HG03103 (cell line): ENCODE results near the gene MMP28.

Experiments
- ATAC-seq: cut with Tn5 transposase; IDR thresholded peaks from one replicate; pipeline ENCODE4 v1.9.1; 2021; ENCODE audit warnings: low read depth; ENCODE audit not compliant: unreplicated experiment

Gene MMP28

GRCh38 chr17:35801583-35802224, 6.3 kb upstream of the MMP28 start:
- no peak for ATAC-seq

GRCh38 chr17:35799942-35800341, 4.5 kb upstream of the MMP28 start:
- no peak for ATAC-seq

GRCh38 chr17:35797918-35798317, 2.5 kb upstream of the MMP28 start:
- no peak for ATAC-seq

- no peak for ATAC-seq
Observed at GRCh38 chr17:35797370-35797769, 1.9 kb upstream of the MMP28 start.

- no peak for ATAC-seq
Observed at GRCh38 chr17:35796942-35797341, 1.5 kb upstream of the MMP28 start.

GRCh38 chr17:35795871-35796265, 427 bp upstream of the MMP28 start:
- ATAC-seq = no peak

GRCh38 chr17:35793257-35793656, 2.2 kb downstream of the MMP28 start:
- no peak for ATAC-seq

- no peak for ATAC-seq
Observed at GRCh38 chr17:35791681-35792350, 3.6 kb downstream of the MMP28 start.

GRCh38 chr17:35790841-35791240, 4.6 kb downstream of the MMP28 start:
- no peak for ATAC-seq

GRCh38 chr17:35788477-35789368, 6.7 kb downstream of the MMP28 start:
- ATAC-seq = no peak

GRCh38 chr17:35786941-35787432, 8.5 kb downstream of the MMP28 start:
- no peak for ATAC-seq

GRCh38 chr17:35784895-35785294, 10.5 kb downstream of the MMP28 start:
- ATAC-seq = no peak

GRCh38 chr17:35780950-35781349, 14.5 kb downstream of the MMP28 start:
- no peak for ATAC-seq

- ATAC-seq = no peak
Observed at GRCh38 chr17:35778641-35779196, 16.7 kb downstream of the MMP28 start.

GRCh38 chr17:35775583-35775982, 19.9 kb downstream of the MMP28 start:
- ATAC-seq = no peak

GRCh38 chr17:35775039-35775438, 20.4 kb downstream of the MMP28 start:
- ATAC-seq = no peak

GRCh38 chr17:35774499-35774898, 20.9 kb downstream of the MMP28 start:
- no peak for ATAC-seq

- no peak for ATAC-seq
Observed at GRCh38 chr17:35773679-35774425, 21.6 kb downstream of the MMP28 start.

GRCh38 chr17:35773129-35773528, 22.3 kb downstream of the MMP28 start:
- no peak for ATAC-seq

GRCh38 chr17:35769895-35770486, 25.4 kb downstream of the MMP28 start:
- ATAC-seq = no peak
